ENCODE data around the gene PGM5. TPM values are rescaled to one million over a fixed set of nuclear protein-coding genes. Genes with fewer than 3 reads are reported as not detected.

The PGM5 gene
- total and polyA plus RNA-seq, 8 donors = 12.7 to 61.3 (median 52.0) TPM

- intact Hi-C loops (cut with DNase I) = no loop called here
- DNase-seq (no peak), ATAC-seq (no peak)
- Histone ChIP-seq H3K27me3 (no peaks in the 10 kb centered on the region), H3K36me3 (no peaks in the 10 kb centered on the region), H3K4me1 (no peaks in the 10 kb centered on the region), H3K9me3 (no peaks in the 10 kb centered on the region), H3K27ac (no peak overlapping the region), H3K4me3 (no peak overlapping the region)
- TF ChIP-seq, protein P1, sequence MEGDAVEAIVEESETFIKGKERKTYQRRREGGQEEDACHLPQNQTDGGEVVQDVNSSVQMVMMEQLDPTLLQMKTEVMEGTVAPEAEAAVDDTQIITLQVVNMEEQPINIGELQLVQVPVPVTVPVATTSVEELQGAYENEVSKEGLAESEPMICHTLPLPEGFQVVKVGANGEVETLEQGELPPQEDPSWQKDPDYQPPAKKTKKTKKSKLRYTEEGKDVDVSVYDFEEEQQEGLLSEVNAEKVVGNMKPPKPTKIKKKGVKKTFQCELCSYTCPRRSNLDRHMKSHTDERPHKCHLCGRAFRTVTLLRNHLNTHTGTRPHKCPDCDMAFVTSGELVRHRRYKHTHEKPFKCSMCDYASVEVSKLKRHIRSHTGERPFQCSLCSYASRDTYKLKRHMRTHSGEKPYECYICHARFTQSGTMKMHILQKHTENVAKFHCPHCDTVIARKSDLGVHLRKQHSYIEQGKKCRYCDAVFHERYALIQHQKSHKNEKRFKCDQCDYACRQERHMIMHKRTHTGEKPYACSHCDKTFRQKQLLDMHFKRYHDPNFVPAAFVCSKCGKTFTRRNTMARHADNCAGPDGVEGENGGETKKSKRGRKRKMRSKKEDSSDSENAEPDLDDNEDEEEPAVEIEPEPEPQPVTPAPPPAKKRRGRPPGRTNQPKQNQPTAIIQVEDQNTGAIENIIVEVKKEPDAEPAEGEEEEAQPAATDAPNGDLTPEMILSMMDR (IDR thresholded peaks at IDR 0.05) = no peak
Observed at GRCh38 chr9:68470634-68471033, 114.2 kb downstream of the PGM5 start.

DNA sequence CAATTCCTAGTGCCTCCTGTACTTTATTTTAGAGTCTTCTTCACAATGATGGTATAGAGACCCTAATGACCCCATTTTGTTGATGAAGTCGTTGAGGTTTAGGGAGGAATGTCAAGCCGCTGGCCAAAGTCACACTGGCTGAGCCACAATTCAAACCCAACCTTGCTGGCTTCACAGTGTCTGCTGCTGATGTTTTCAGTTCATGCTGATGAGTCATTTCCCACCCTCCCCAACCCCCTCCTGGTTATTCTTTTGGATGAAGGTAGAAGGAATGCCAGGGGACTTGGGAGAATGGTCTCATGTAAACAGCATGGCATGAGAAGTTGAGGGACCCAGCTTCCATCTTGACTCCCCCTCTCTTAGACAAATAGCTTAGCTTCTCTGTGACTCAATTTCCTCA is 115.7 kb downstream of the PGM5 start:
- DNase-seq = no peak
- no peak for ATAC-seq
- no peak overlapping the region for H3K4me3 ChIP-seq
- H3K9me3 ChIP-seq = no peaks in the 10 kb centered on the region
- no peaks in the 10 kb centered on the region for H3K27me3 ChIP-seq
- H3K36me3 ChIP-seq = no peaks in the 10 kb centered on the region
- intact Hi-C loops (cut with DNase I) = no loop called here
- H3K4me1 ChIP-seq = no peaks in the 10 kb centered on the region
- no peak overlapping the region for H3K27ac ChIP-seq
- TF ChIP-seq, protein P1 (IDR thresholded peaks at IDR 0.05) = no peak

DNA sequence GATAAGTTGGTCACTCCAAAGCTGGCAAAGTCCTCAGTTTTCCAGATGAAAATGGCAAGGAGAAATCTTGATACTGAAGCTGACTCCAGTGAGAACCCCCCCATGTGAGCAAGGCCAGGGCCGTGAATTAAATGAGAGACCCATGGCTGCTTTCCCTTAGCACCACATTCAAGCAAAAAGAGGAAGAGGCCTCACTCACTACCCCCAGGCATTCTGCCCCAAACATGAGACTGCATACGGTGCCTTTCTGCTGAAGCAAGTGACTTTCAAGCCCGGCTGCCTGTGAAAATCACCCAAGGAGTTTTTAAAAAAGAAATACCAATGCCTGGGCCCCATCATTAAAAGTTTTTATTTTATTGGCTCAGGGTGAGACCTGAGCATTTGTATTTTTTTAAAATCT is 117.4 kb downstream of the PGM5 start:
- Histone ChIP-seq H3K9me3 (no peaks in the 10 kb centered on the region), H3K27me3 (no peaks in the 10 kb centered on the region), H3K27ac (no peak overlapping the region), H3K4me3 (no peak overlapping the region), H3K36me3 (no peaks in the 10 kb centered on the region), H3K4me1 (no peaks in the 10 kb centered on the region)
- TF ChIP-seq, protein P1 (IDR thresholded peaks at IDR 0.05) = no peak
- intact Hi-C loops (cut with DNase I) = no loop called here
- ATAC-seq (no peak), DNase-seq (no peak)

GRCh38 chr9:68476422-68476821 is 120.0 kb downstream of the PGM5 start:
- Histone ChIP-seq H3K9me3 (no peaks in the 10 kb centered on the region), H3K27me3 (no peaks in the 10 kb centered on the region), H3K27ac (no peak overlapping the region), H3K36me3 (no peaks in the 10 kb centered on the region), H3K4me1 (no peaks in the 10 kb centered on the region), H3K4me3 (no peak overlapping the region)
- intact Hi-C loops (cut with DNase I) = no loop called here
- DNase-seq (no peak), ATAC-seq (no peak)
- TF ChIP-seq, protein P1 (IDR thresholded peaks at IDR 0.05) = no peak

DNA sequence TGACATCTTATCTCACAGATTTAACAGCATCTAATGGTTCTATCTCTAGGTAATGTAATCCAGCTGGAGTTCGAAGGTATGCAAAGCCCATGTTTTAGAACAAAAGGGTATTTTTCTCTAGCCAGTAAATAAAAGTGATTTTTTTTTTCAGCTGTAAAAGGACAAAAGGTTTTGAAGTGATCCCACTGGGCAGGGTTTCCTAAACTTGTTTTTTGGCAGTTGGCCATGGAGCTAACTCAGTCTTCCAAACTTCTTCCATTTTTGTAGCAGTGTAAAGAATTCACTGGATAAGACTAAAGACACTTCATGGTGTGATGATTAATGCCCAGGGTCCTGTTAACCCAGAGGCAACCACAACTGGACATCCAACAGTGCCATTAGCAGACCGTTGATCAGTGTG is 120.4 kb downstream of the PGM5 start:
- TF ChIP-seq, protein P1 (IDR thresholded peaks at IDR 0.05) = no peak
- ATAC-seq (no peak), DNase-seq (no peak)
- Histone ChIP-seq H3K27me3 (no peaks in the 10 kb centered on the region), H3K4me3 (no peak overlapping the region), H3K9me3 (no peaks in the 10 kb centered on the region), H3K4me1 (no peaks in the 10 kb centered on the region), H3K36me3 (no peaks in the 10 kb centered on the region), H3K27ac (no peak overlapping the region)
- intact Hi-C loops (cut with DNase I) = no loop called here

Measured in left lung (tissue), 10 donors.